ENCODE results near the gene IL20RA.

- no peak for TF ChIP-seq CTCF (conservative IDR thresholded peaks at IDR 0.05)
- TF ChIP-seq ZFX (IDR thresholded peaks at IDR 0.05), result no peak
Measured at GRCh38 chr6:136979206-136979605, 65.6 kb downstream of the IL20RA start.

All from C4-2B (cell line).